K562 (cell line): ENCODE measurements around the gene CRYGA. TPM values are rescaled to one million over a fixed set of nuclear protein-coding genes. Genes with fewer than 3 reads are reported as not detected.

ENCODE experiments used
- ATAC-seq: fragments of 200-7000 bp; cut with Tn5 transposase; 3 replicates; pipeline ENCODE4 v1.9.1; 2020; ENCODE audit warnings: moderate library complexity
- BruUV-seq: library from RNA; stranded (reverse); fragments of 400-500 nt; replicated peaks from 2 replicates; lab custom pipeline; 2021; lab: Mats Ljungman, UMichigan
- CTCF ChIA-PET: fragments of 300-600 bp; formaldehyde crosslinking; extraction: SDS; loops from one replicate; lab custom pipeline; 2021; ENCODE audit warnings: low intra/inter-chr PET ratio; lab: Yijun Ruan, JAX
- POLR2A ChIA-PET: fragments of 300-600, 350-650 bp; sonication (Branson Sonifier 250); formaldehyde crosslinking; extraction: SDS; loops from one replicate; lab custom pipeline; 2021; ENCODE audit warnings: antibody characterized with exemption, inconsistent platforms; lab: Yijun Ruan, JAX
- DNase-seq, 4 experiments: peaks; one replicate each; pipeline versions ENCODE4 v3.0.0 to v3.0.0-alpha.2; 2011 to 2018; ENCODE audit warnings: low spot score in 3 of 4, mixed read lengths in 3 of 4; ENCODE audit errors: extremely low read depth in 1 of 4
- FAIRE-seq: peaks from 2 replicates; lab custom pipeline; 2011; peaks lifted over from hg19 to GRCh38; lab: Jason Lieb, UNC
- H2AFZ ChIP-seq: 2 replicates; pipeline ENCODE4 v1.6.0; 2011; ENCODE audit warnings: low read depth, low read length, control low read depth, inconsistent platforms
- H3K27ac ChIP-seq: fragments of 200-600 bp; 3 replicates; pipeline ENCODE4 v1.8.0; 2011; ENCODE audit warnings: low read depth, mild to moderate bottlenecking, control low read depth, inconsistent platforms, low read length, moderate library complexity, mixed read lengths; ENCODE audit errors: extremely low read depth
- H3K27me3 ChIP-seq, 2 experiments: fragments of 300-600 bp in 1 of 2; 2 replicates in 1 of 2; 3 replicates in 1 of 2; pipeline versions ENCODE4 v1.6.0 to v1.8.0; 2011; ENCODE audit warnings: inconsistent platforms in 2 of 2, low read length in 2 of 2, mild to moderate bottlenecking in 1 of 2, mixed read lengths in 1 of 2, moderate library complexity in 1 of 2; ENCODE audit not compliant: control insufficient read depth in 2 of 2, insufficient read depth in 2 of 2
- H3K36me3 ChIP-seq: fragments of 300-600 bp; 3 replicates; pipeline ENCODE4 v1.8.0; 2011; ENCODE audit warnings: mild to moderate bottlenecking, low read length, inconsistent platforms; ENCODE audit not compliant: control insufficient read depth, insufficient read depth
- H3K4me1 ChIP-seq, 2 experiments: fragments of 200-600 bp in 1 of 2; replicated peaks in 1 of 2; 2 replicates in 1 of 2; 3 replicates in 1 of 2; pipeline versions ENCODE4 v1.5.1 to v1.8.0; 2011; ENCODE audit warnings: inconsistent platforms in 2 of 2, low read length in 2 of 2, mild to moderate bottlenecking in 1 of 2, mixed read lengths in 1 of 2, moderate library complexity in 1 of 2; ENCODE audit not compliant: control insufficient read depth in 2 of 2, insufficient read depth in 2 of 2
- H3K4me2 ChIP-seq: 2 replicates; pipeline ENCODE4 v1.6.1; 2011; ENCODE audit warnings: low read length, control low read depth, inconsistent platforms, mixed read lengths; ENCODE audit not compliant: insufficient read depth
- H3K4me3 ChIP-seq: fragments of 200-600 bp; sonication (generic), shearing (Covaris generic); 2 replicates; pipeline ENCODE4 v1.5.1; 2016; ENCODE audit warnings: control low read depth, inconsistent platforms
- H3K79me2 ChIP-seq: fragments of 200-600 bp; 3 replicates; pipeline ENCODE4 v1.8.0; 2011; ENCODE audit warnings: low read length, inconsistent platforms; ENCODE audit not compliant: control insufficient read depth, insufficient read depth
- H3K9ac ChIP-seq, 2 experiments: 2 replicates each; pipeline versions ENCODE4 v1.6.0 to v1.6.1; 2011; ENCODE audit warnings: low read depth in 2 of 2, low read length in 2 of 2, control low read depth in 1 of 2, inconsistent platforms in 1 of 2, mild to moderate bottlenecking in 1 of 2, mixed read lengths in 1 of 2; ENCODE audit not compliant: insufficient read depth in 1 of 2
- H3K9me1 ChIP-seq: one replicate; pipeline ENCODE4 v1.6.0; 2011; ENCODE audit warnings: inconsistent platforms, mild to moderate bottlenecking, low read length, moderate library complexity; ENCODE audit not compliant: control insufficient read depth, insufficient read depth
- H3K9me3 ChIP-seq: replicated peaks from 2 replicates; pipeline ENCODE4 v1.5.1; 2011; ENCODE audit warnings: low read depth, low read length, inconsistent platforms; ENCODE audit not compliant: control insufficient read depth, insufficient read depth
- H4K20me1 ChIP-seq: replicated peaks from 2 replicates; pipeline ENCODE4 v1.6.1; 2011; ENCODE audit warnings: low read length, inconsistent platforms, mixed read lengths; ENCODE audit not compliant: control insufficient read depth, insufficient read depth
- ELK3 ChIP-seq: fragments of 450-650 bp; formaldehyde crosslinking; IDR thresholded peaks from 2 replicates; pipeline ENCODE4 v1.4.0; 2020; ENCODE audit warnings: mild to moderate bottlenecking
- SMARCB1 ChIP-seq: IDR thresholded peaks from 2 replicates; pipeline ENCODE4 v1.6.1; 2011; ENCODE audit warnings: improper control_type of control experiment, low read depth; ENCODE audit not compliant: insufficient read length
- ZNF561 ChIP-seq: fragments of 450-650 bp; formaldehyde crosslinking; conservative IDR thresholded peaks from 2 replicates; pipeline ENCODE4 v1.4.0; 2020; ENCODE audit warnings: mild to moderate bottlenecking, moderate library complexity
- WGBS: fragments of 100-300 bp; shearing (Covaris generic); methylation state at CpG from one replicate; pipeline ENCODE4 v1.1.6; 2016; ENCODE audit warnings: low coverage, mixed read lengths; ENCODE audit not compliant: insufficient coverage; ENCODE audit errors: missing lambda C conversion rate; 5-methylcytosine and 5-hydroxymethylcytosine counted together
- in situ Hi-C: fragments of 300-500 bp; cut with MboI; formaldehyde crosslinking; loops from 4 replicates; pipeline ENCODE4 v1.15.0; 2018; ENCODE audit warnings: inconsistent platforms, mixed read lengths
- intact Hi-C: fragments of 100-400 bp; cut with micrococcal nuclease; formaldehyde crosslinking; loops from 2 replicates; pipeline ENCODE4 v1.14.2; 2022
- polyA plus RNA-seq, 8 experiments: library from polyadenylated mRNA; depleted of rRNA in 4 of 8; stranded (reverse) in 5 of 8; unstranded in 3 of 8; fragments of >200 nt; fragmentation: Nextera tagmentation in 2 of 8; fragmentation: Illumina TruSeq in 1 of 8; extraction: Ambion mirVana in 2 of 8; extraction: Trizol in 1 of 8; gene quantifications; 2 replicates each; pipeline versions ENCODE4 v1.2.1 to v1.2.3, GENCODE V29; 2011 to 2014; ENCODE audit warnings: inconsistent platforms in 1 of 8, missing spikeins in 1 of 8
- total RNA-seq, 7 experiments: library from RNA; depleted of rRNA in 6 of 7; stranded (reverse); fragments of >200 nt in 6 of 7; fragmentation: Illumina TruSeq in 2 of 7; extraction: Trizol in 2 of 7; gene quantifications; 2 replicates each; pipeline versions ENCODE4 v1.2.1 to v1.2.3, GENCODE V29; 2011 to 2021; ENCODE audit warnings: low replicate concordance in 1 of 7
- TF ChIP-seq, protein P1 (sequence below), 2 experiments: fragments of 450-650 bp in 1 of 2; sonication (generic) in 1 of 2; formaldehyde crosslinking in 1 of 2; IDR thresholded peaks; 2 replicates each; pipeline versions ENCODE4 v1.7.1 to v1.9.0; 2016 to 2022; ENCODE audit warnings: inconsistent platforms in 1 of 2, mild to moderate bottlenecking in 1 of 2, missing genetic modification reagents in 1 of 2
- TF ChIP-seq, protein P2 (sequence below): fragments of 450-650 bp; IDR thresholded peaks from 2 replicates; pipeline ENCODE4 v1.6.1; 2014; ENCODE audit warnings: low read depth, mild to moderate bottlenecking, moderate library complexity, borderline replicate concordance

Gene CRYGA
- total and polyA plus RNA-seq, 9 of the 15 experiments (the other 6 are each of a cell fraction or from before 2014, with no cell fraction given): not detected

- H3K79me2 ChIP-seq: no peaks in the 10 kb centered on the region
- H4K20me1 ChIP-seq: no peaks in the 10 kb centered on the region
- no peak overlapping the region for H2AFZ ChIP-seq
- peaks cover 0 to 3% of the 10 kb centered on the region in 2 experiments; a peak in 1 of 5 replicates for H3K4me1 ChIP-seq
- WGBS: 30% methylated on average over 3 of the region's 3 CpGs
- no peak for DNase-seq
- H3K4me2 ChIP-seq: no peak overlapping the region
- H3K9ac ChIP-seq: no peak overlapping the region
- no peaks in the 10 kb centered on the region for H3K27me3 ChIP-seq
- no peak; the same call in 2 of the 3 replicates for ATAC-seq
- no peaks in the 10 kb centered on the region for H3K36me3 ChIP-seq
- BruUV-seq: no TSS peak
- in situ Hi-C loops (no loop called here), intact Hi-C loops (no loop called here)
- CTCF ChIA-PET: no interaction called here
- FAIRE-seq: no peak
- POLR2A ChIA-PET: no interaction called here
- H3K27ac ChIP-seq: no peak overlapping the region
- H3K4me3 ChIP-seq: no peak overlapping the region
- H3K9me3 ChIP-seq: no peaks in the 10 kb centered on the region
- no peaks in the 10 kb centered on the region for H3K9me1 ChIP-seq
- TF ChIP-seq ZNF561 (CRISPR knock-in tag) (no peak), ELK3 (CRISPR knock-in tag) (no peak), SMARCB1 (no peak)
- TF ChIP-seq, protein P1, sequence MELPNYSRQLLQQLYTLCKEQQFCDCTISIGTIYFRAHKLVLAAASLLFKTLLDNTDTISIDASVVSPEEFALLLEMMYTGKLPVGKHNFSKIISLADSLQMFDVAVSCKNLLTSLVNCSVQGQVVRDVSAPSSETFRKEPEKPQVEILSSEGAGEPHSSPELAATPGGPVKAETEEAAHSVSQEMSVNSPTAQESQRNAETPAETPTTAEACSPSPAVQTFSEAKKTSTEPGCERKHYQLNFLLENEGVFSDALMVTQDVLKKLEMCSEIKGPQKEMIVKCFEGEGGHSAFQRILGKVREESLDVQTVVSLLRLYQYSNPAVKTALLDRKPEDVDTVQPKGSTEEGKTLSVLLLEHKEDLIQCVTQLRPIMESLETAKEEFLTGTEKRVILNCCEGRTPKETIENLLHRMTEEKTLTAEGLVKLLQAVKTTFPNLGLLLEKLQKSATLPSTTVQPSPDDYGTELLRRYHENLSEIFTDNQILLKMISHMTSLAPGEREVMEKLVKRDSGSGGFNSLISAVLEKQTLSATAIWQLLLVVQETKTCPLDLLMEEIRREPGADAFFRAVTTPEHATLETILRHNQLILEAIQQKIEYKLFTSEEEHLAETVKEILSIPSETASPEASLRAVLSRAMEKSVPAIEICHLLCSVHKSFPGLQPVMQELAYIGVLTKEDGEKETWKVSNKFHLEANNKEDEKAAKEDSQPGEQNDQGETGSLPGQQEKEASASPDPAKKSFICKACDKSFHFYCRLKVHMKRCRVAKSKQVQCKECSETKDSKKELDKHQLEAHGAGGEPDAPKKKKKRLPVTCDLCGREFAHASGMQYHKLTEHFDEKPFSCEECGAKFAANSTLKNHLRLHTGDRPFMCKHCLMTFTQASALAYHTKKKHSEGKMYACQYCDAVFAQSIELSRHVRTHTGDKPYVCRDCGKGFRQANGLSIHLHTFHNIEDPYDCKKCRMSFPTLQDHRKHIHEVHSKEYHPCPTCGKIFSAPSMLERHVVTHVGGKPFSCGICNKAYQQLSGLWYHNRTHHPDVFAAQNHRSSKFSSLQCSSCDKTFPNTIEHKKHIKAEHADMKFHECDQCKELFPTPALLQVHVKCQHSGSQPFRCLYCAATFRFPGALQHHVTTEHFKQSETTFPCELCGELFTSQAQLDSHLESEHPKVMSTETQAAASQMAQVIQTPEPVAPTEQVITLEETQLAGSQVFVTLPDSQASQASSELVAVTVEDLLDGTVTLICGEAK (IDR thresholded peaks at IDR 0.05): no peak
- TF ChIP-seq, protein P1 (CRISPR knock-in tag; IDR thresholded peaks at IDR 0.05): no peak
- TF ChIP-seq, protein P2, sequence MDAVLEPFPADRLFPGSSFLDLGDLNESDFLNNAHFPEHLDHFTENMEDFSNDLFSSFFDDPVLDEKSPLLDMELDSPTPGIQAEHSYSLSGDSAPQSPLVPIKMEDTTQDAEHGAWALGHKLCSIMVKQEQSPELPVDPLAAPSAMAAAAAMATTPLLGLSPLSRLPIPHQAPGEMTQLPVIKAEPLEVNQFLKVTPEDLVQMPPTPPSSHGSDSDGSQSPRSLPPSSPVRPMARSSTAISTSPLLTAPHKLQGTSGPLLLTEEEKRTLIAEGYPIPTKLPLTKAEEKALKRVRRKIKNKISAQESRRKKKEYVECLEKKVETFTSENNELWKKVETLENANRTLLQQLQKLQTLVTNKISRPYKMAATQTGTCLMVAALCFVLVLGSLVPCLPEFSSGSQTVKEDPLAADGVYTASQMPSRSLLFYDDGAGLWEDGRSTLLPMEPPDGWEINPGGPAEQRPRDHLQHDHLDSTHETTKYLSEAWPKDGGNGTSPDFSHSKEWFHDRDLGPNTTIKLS: no peak
These were observed 19.4 kb upstream of the CRYGA start for GRCh38 chr2:208182835-208183234.
